Right lobe of liver (tissue), 4 donors: ENCODE data around the gene C1RL.

Source experiments
- POLR2A ChIP-seq: fragments of 450-650 bp; IDR thresholded peaks from one replicate; pipeline ENCODE4 v1.6.1; 2017; ENCODE audit warnings: antibody characterized with exemption, mild to moderate bottlenecking
- TF ChIP-seq, protein P1 (sequence below), 4 donors: fragments of 200-600 bp in 3 of 4; fragments of 450-650 bp in 1 of 4; IDR thresholded peaks; one replicate each; pipeline versions ENCODE4 v1.5.1 to v1.8.0; 2016 to 2022; ENCODE audit warnings: antibody characterized with exemption in 4 of 4, mild to moderate bottlenecking in 2 of 4
- donor health status: DM: no; HTN: no; CAD: no.
- donor health status: DM: no; HTN: no; CAD: no.
- donor health status: DM: no; HTN: yes; CAD: no.

DNA sequence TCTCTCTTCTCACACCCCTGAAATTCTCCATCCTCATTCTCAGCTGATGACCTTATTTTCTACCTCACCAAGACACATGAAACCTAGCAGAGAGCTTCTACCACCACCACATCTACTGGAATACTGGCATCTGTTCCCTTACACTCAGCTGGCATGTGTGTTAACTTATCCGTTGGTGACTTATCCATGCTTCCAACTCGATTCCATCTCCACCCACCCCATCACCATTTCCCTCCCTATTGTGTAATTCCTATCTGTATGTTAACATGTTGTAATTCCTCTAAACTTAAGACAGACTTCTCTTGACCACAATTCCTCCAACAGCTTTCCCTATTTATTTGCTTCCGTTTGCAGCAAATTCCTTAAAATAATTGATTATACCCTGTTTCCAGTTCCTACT lies 33.1 kb downstream of the C1RL start:
- TF ChIP-seq POLR2A, result no peak
- TF ChIP-seq, protein P1, sequence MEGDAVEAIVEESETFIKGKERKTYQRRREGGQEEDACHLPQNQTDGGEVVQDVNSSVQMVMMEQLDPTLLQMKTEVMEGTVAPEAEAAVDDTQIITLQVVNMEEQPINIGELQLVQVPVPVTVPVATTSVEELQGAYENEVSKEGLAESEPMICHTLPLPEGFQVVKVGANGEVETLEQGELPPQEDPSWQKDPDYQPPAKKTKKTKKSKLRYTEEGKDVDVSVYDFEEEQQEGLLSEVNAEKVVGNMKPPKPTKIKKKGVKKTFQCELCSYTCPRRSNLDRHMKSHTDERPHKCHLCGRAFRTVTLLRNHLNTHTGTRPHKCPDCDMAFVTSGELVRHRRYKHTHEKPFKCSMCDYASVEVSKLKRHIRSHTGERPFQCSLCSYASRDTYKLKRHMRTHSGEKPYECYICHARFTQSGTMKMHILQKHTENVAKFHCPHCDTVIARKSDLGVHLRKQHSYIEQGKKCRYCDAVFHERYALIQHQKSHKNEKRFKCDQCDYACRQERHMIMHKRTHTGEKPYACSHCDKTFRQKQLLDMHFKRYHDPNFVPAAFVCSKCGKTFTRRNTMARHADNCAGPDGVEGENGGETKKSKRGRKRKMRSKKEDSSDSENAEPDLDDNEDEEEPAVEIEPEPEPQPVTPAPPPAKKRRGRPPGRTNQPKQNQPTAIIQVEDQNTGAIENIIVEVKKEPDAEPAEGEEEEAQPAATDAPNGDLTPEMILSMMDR (IDR thresholded peaks at IDR 0.05), result no peak
